ENCODE measurements around the gene ARID3A. TPM values are rescaled to one million over a fixed set of nuclear protein-coding genes. Genes with fewer than 3 reads are reported as not detected.

ARID3A gene
- total RNA-seq, 2 experiments from 2014 or later = 18.7 to 22.1 TPM

- TF ChIP-seq CTCF (IDR thresholded peaks at IDR 0.05) = no peak
- H3K27ac Mint-ChIP-seq = peak within 1 kb of the TSS; percentile 91
- H3K27me3 Mint-ChIP-seq = no peaks in the 10 kb centered on the region
- intact Hi-C loops (cut with micrococcal nuclease) = loop anchor here (5.0 kb wide), 1 partner anchor 127 kb away; the partner anchor contains the start of gene CFD
- H3K9me3 Mint-ChIP-seq = no peaks in the 10 kb centered on the region
- peaks cover 6% of the 10 kb centered on the region for H3K36me3 Mint-ChIP-seq (ENCODE audit: low read depth)
- ATAC-seq = peak; percentile 94
- DNase-seq = peak; percentile 94
- ChIA-PET POLR2A (interaction anchor here (0.6 to 5.1 kb wide), 19 partner anchors 8 to 244 kb away, joined by 3 to 37 read pairs (median 4); partner anchors contain the start of gene RNU6-9), CTCF (interaction anchor here (0.7 to 5.5 kb wide), 22 partner anchors 13 to 408 kb away, joined by 3 to 127 read pairs (median 4); partner anchors contain the start of genes ABCA7, MED16, RNU6-2 and RNU6-9)
- peaks cover 21% of the 10 kb centered on the region for H3K4me1 Mint-ChIP-seq (ENCODE audit: low read depth)
- peak within 1 kb of the TSS; percentile 92 for H3K4me3 Mint-ChIP-seq
Measured at GRCh38 chr19:984165-984967, 58.5 kb downstream of the ARID3A start, which contains the start of gene WDR18. Gene WDR18, plus strand, starts transcription at chr19:984345. Its CDS starts 9 bp downstream, at chr19:984354.

GRCh38 chr19:986083-986482, 60.2 kb downstream of the ARID3A start:
- TF ChIP-seq CTCF (IDR thresholded peaks at IDR 0.05) = no peak
- Mint-ChIP-seq H3K4me3 (peak overlapping the region; percentile 92), H3K36me3 (ENCODE audit: low read depth) (peaks cover 15% of the 10 kb centered on the region), H3K4me1 (ENCODE audit: low read depth) (peaks cover 21% of the 10 kb centered on the region), H3K27ac (no peak overlapping the region), H3K27me3 (no peaks in the 10 kb centered on the region), H3K9me3 (no peaks in the 10 kb centered on the region)
- DNase-seq (no peak), ATAC-seq (no peak)
- ChIA-PET CTCF (interaction anchor here (3.6 kb wide), 1 partner anchor 122 kb away, joined by 31 read pairs; no protein-coding TSS in a partner anchor), POLR2A (interaction anchor here (1.0 to 5.1 kb wide), 3 partner anchors 11 to 187 kb away, joined by 3 to 37 read pairs (median 4); no protein-coding TSS in a partner anchor)
- intact Hi-C loops (cut with micrococcal nuclease) = no loop called here

GRCh38 chr19:988081-988480, 62.2 kb downstream of the ARID3A start:
- Mint-ChIP-seq H3K4me1 (ENCODE audit: low read depth) (peaks cover 19% of the 10 kb centered on the region), H3K27ac (no peak overlapping the region), H3K4me3 (no peak overlapping the region), H3K36me3 (ENCODE audit: low read depth) (peaks cover 19% of the 10 kb centered on the region), H3K27me3 (no peaks in the 10 kb centered on the region), H3K9me3 (no peaks in the 10 kb centered on the region)
- ChIA-PET CTCF (interaction anchor here (0.7 kb wide), 1 partner anchor 125 kb away, joined by 4 read pairs; no protein-coding TSS in a partner anchor), POLR2A (interaction anchor here (5.1 kb wide), 1 partner anchor 9 kb away, joined by 37 read pairs; no protein-coding TSS in a partner anchor)
- TF ChIP-seq CTCF (IDR thresholded peaks at IDR 0.05) = no peak
- intact Hi-C loops (cut with micrococcal nuclease) = no loop called here
- no peak for DNase-seq
- no peak for ATAC-seq

- DNase-seq (no peak), ATAC-seq (no peak)
- H3K9me3 Mint-ChIP-seq = no peaks in the 10 kb centered on the region
- CTCF ChIA-PET = no interaction called here
- POLR2A ChIA-PET = no interaction called here
- intact Hi-C loops (cut with micrococcal nuclease) = no loop called here
- TF ChIP-seq CTCF (IDR thresholded peaks at IDR 0.05) = no peak
- no peak overlapping the region for H3K27ac Mint-ChIP-seq
- H3K27me3 Mint-ChIP-seq = no peaks in the 10 kb centered on the region
- H3K36me3 Mint-ChIP-seq (ENCODE audit: low read depth) = peaks cover 19% of the 10 kb centered on the region
- H3K4me1 Mint-ChIP-seq (ENCODE audit: low read depth) = peaks cover 18% of the 10 kb centered on the region
- H3K4me3 Mint-ChIP-seq = no peak overlapping the region
Measured at GRCh38 chr19:988510-988909, 62.7 kb downstream of the ARID3A start.
